T-helper 17 cell (primary cell): ENCODE data around the gene CA6. TPM values are rescaled to one million over a fixed set of nuclear protein-coding genes. Genes with fewer than 3 reads are reported as not detected.
"Not testable (repeated sequence)": the region's sequence is repeated elsewhere in the genome, so short reads cannot be mapped to it uniquely, and the experiment has no call there.

Experiments
- ATAC-seq: fragments of 150-1000 bp; cut with Tn5 transposase; 2 replicates; pipeline ENCODE4 v1.10.0; 2021; ENCODE audit warnings: mild to moderate bottlenecking, moderate library complexity
- DNase-seq, 3 donors: peaks; one replicate each; pipeline versions ENCODE4 v3.0.0 to v3.0.0-alpha.2; 2020 to 2021
- H3K9me3 ChIP-seq: one replicate; pipeline ENCODE4 v1.7.0; 2013; ENCODE audit warnings: low read length, mild to moderate bottlenecking; ENCODE audit not compliant: control insufficient read depth, poor library complexity, severe bottlenecking
- H3K27ac Mint-ChIP-seq: one replicate; pipeline ENCODE4 v1.8.0; 2022; ENCODE audit warnings: mild to moderate bottlenecking, moderate library complexity, mixed read lengths
- H3K27me3 Mint-ChIP-seq: one replicate; pipeline ENCODE4 v1.8.0; 2022; ENCODE audit warnings: mixed read lengths
- H3K36me3 Mint-ChIP-seq: one replicate; pipeline ENCODE4 v1.8.0; 2022; ENCODE audit warnings: low read depth, mixed read lengths
- H3K4me1 Mint-ChIP-seq: one replicate; pipeline ENCODE4 v1.8.0; 2022; ENCODE audit warnings: mild to moderate bottlenecking, mixed read lengths
- H3K4me3 Mint-ChIP-seq: one replicate; pipeline ENCODE4 v1.8.0; 2022; ENCODE audit warnings: mild to moderate bottlenecking, moderate library complexity, mixed read lengths
- total RNA-seq, 4 donors: library from RNA in 2 of 4; stranded (reverse) in 2 of 4; gene quantifications; one replicate each; pipeline ENCODE4 v1.2.3 and lab custom pipeline; 2022 to 2026

The CA6 gene
- total RNA-seq (1 to 10 TPM in 1 of 2 donors, not detected in 1; 1.6 TPM), total RNA-seq (lab: John Stamatoyannopoulos, UW) (0 to 0.08 reads per million in 2 donors)

DNA sequence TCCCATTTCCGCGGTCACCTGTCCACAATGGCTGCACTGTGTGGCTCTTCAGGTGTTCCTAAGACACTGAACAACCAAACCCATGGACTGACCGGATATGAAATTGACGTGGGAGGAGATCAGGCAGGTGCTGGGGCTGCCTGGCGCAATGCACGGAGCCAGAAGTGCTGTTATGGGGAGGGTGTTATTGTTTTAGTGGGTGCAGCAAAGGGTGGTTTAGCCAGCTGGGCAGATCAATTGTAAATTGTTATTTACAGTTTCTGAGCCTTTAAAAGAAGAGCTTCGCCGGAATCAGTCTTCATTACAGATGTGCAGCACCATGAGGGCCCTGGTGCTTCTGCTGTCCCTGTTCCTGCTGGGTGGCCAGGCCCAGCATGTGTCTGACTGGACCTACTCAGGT lies at the start of gene CA6:
Gene CA6 (plus strand): TSS at position 301 of the 400 bp plus-strand sequence. CDS start 19 bp downstream, at position 320.
- no peaks in the 10 kb centered on the region for H3K36me3 Mint-ChIP-seq
- peaks cover 42% of the 10 kb centered on the region for H3K4me1 Mint-ChIP-seq
- no peaks in the 10 kb centered on the region for H3K27me3 Mint-ChIP-seq
- no peak for DNase-seq
- ATAC-seq = no peak
- peak within 1 kb of the TSS; percentile 92 for H3K27ac Mint-ChIP-seq
- H3K9me3 ChIP-seq = no peaks in the 10 kb centered on the region
- H3K4me3 Mint-ChIP-seq = peak within 1 kb of the TSS; percentile 9

DNA sequence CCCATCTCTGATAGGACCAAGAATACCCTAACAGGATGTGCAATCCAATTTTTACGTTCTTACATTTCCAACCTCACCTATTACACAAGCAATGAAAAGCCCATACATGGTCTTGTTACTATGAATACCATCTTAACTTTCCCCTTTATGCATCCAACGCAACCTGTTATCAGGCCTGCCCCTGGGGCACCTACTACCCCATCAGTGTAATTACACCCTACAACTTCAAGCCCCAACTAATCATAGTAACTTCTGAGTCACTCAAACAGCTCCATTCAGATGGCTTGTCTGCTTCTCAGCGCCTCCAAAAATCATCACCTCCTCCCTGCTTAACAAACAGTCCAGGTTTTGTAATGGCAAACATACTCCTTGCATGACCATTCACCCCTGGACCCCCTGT lies 48.9 kb upstream of the CA6 start:
- not testable (repeated sequence) for H3K27ac Mint-ChIP-seq, H3K36me3 Mint-ChIP-seq, DNase-seq, H3K9me3 ChIP-seq, H3K4me3 Mint-ChIP-seq, H3K4me1 Mint-ChIP-seq, ATAC-seq, H3K27me3 Mint-ChIP-seq

GRCh38 chr1:8897505-8897904 lies 48.2 kb upstream of the CA6 start:
- H3K4me1 Mint-ChIP-seq, ATAC-seq, DNase-seq, H3K27ac Mint-ChIP-seq, H3K36me3 Mint-ChIP-seq, H3K9me3 ChIP-seq, H3K4me3 Mint-ChIP-seq, H3K27me3 Mint-ChIP-seq: not testable (repeated sequence)

DNA sequence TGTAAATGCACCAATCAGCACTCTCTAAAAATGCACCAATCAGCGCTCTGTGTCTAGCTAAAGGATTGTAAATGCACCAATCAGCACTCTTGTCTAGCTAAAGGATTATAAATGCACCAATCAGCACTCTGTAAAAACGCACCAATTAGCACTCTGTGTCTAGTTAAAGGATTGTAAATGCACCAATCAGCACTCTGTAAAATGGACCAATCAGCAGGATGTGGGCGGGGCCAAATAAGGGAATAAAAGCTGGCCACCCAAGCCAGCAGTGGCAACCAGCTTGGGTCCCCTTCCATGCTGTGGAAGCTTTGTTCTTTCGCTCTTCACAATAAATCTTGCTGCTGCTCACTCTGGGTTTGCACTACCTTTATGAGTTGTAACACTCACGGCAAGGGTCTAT lies 47.2 kb upstream of the CA6 start:
- not testable (repeated sequence) for H3K27me3 Mint-ChIP-seq, H3K9me3 ChIP-seq, DNase-seq, H3K4me3 Mint-ChIP-seq, H3K36me3 Mint-ChIP-seq, ATAC-seq
- Mint-ChIP-seq H3K4me1 (peaks cover 12% of the 10 kb centered on the region), H3K27ac (peak overlapping the region; percentile 99)

- Mint-ChIP-seq H3K4me1 (peaks cover 12% of the 10 kb centered on the region), H3K27ac (peak overlapping the region; percentile 99), H3K4me3 (no peak overlapping the region), H3K36me3 (no peaks in the 10 kb centered on the region), H3K27me3 (no peaks in the 10 kb centered on the region)
- no peaks in the 10 kb centered on the region for H3K9me3 ChIP-seq
- no peak for DNase-seq
- ATAC-seq = no peak
These were observed 46.6 kb upstream of the CA6 start for GRCh38 chr1:8899046-8899445.

- not testable (repeated sequence) for DNase-seq, ATAC-seq, H3K27me3 Mint-ChIP-seq, H3K36me3 Mint-ChIP-seq, H3K4me3 Mint-ChIP-seq, H3K9me3 ChIP-seq
- peak overlapping the region; percentile 99 for H3K27ac Mint-ChIP-seq
- H3K4me1 Mint-ChIP-seq = peaks cover 15% of the 10 kb centered on the region
These were observed 45.0 kb upstream of the CA6 start for GRCh38 chr1:8900684-8901083.

- Mint-ChIP-seq H3K27ac (peak overlapping the region; percentile 61), H3K4me1 (peaks cover 18% of the 10 kb centered on the region)
These were observed 42.9 kb upstream of the CA6 start for GRCh38 chr1:8902765-8903164.

GRCh38 chr1:8903410-8903809 lies 42.3 kb upstream of the CA6 start:
- peaks cover 20% of the 10 kb centered on the region for H3K4me1 Mint-ChIP-seq
- no peaks in the 10 kb centered on the region for H3K9me3 ChIP-seq
- no peak overlapping the region for H3K4me3 Mint-ChIP-seq
- DNase-seq (no peak), ATAC-seq (no peak)
- no peaks in the 10 kb centered on the region for H3K36me3 Mint-ChIP-seq
- no peak overlapping the region for H3K27ac Mint-ChIP-seq
- no peaks in the 10 kb centered on the region for H3K27me3 Mint-ChIP-seq

More at GRCh38 chr1:8902765-8903164, 42.9 kb upstream of the CA6 start:
- DNase-seq = no peak
- no peaks in the 10 kb centered on the region for H3K27me3 Mint-ChIP-seq
- H3K36me3 Mint-ChIP-seq = no peaks in the 10 kb centered on the region
- no peak overlapping the region for H3K4me3 Mint-ChIP-seq
- no peak for ATAC-seq
- no peaks in the 10 kb centered on the region for H3K9me3 ChIP-seq

DNA sequence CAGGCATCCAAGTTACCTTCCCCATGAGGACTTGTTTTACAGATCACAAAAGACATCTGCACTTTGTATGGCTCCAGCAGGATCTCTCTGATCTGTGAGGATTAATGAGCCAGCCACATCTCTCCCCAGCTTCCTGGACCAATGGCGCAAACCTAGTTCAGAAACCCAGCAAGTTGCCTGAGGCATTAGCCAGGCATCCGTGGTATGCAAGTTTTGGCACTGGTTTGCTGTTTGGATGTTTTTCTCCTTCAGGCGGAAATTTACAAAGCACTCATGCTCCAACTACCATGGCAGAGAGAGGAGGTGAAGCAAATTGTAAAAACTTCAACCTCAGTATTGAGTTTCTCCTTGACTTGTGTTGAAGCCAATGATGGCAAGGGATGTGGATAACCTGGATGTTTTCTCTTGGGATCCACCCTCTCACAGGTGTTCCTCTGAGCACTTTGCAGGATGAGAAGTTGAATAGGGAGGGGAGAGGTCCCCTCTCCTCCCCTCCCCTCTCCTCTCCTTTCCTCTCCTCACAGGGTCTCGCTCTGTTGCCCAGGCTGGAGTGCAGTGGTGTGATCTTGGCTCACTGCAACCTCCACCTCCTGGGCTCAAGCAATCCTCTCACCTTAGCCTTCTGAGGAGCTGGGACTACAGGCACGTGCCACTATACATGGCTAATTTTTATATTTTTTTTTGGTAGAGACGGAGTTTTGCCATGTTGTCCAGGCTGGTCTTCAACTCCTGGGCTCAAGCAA lies 41.6 kb upstream of the CA6 start:
- H3K4me1 Mint-ChIP-seq = peaks cover 19% of the 10 kb centered on the region
- H3K27me3 Mint-ChIP-seq = no peaks in the 10 kb centered on the region
- H3K27ac Mint-ChIP-seq = no peak overlapping the region
- H3K9me3 ChIP-seq = no peaks in the 10 kb centered on the region
- no peaks in the 10 kb centered on the region for H3K36me3 Mint-ChIP-seq
- no peak for ATAC-seq
- DNase-seq = no peak
- no peak overlapping the region for H3K4me3 Mint-ChIP-seq

DNA sequence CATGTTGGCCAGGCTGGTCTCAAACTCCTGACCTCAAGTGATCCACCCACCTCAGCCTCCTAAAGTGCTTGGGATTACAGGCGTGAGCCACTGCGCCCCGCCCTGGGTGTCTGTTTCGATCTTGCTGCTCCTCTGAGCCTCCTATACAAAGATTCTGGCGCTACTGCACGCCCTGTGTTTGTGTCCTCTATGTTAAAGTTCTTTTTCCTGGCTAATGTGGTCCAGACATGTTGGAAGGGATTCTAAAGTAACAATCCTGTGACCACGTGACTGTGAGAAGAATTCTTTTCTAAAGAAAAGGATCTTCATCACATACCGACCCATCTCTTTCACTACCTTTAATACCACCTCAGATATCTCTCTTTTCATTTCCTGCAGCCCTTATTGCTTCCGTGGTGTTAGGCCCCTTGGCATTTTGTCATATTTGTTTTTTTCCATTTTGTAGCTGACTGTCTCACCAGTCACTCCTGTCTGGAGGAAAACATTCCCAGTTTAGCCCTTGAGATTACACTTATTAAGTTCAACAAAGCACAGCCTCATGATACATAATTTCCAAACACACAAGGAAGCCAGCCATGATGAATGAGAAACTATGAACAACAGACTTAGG lies 40.0 kb upstream of the CA6 start:
- no peak for DNase-seq
- no peak overlapping the region for H3K4me3 Mint-ChIP-seq
- no peak for ATAC-seq
- peaks cover 16% of the 10 kb centered on the region for H3K4me1 Mint-ChIP-seq
- H3K36me3 Mint-ChIP-seq = peaks cover 3% of the 10 kb centered on the region
- H3K9me3 ChIP-seq = no peaks in the 10 kb centered on the region
- H3K27ac Mint-ChIP-seq = peak overlapping the region; percentile 75
- no peaks in the 10 kb centered on the region for H3K27me3 Mint-ChIP-seq

- peak overlapping the region; percentile 29 for H3K27ac Mint-ChIP-seq
- H3K9me3 ChIP-seq = no peaks in the 10 kb centered on the region
- no peak overlapping the region for H3K4me3 Mint-ChIP-seq
- H3K27me3 Mint-ChIP-seq = no peaks in the 10 kb centered on the region
- DNase-seq = no peak
- no peak for ATAC-seq
- H3K4me1 Mint-ChIP-seq = peaks cover 13% of the 10 kb centered on the region
- peaks cover 3% of the 10 kb centered on the region for H3K36me3 Mint-ChIP-seq
These were observed 37.1 kb upstream of the CA6 start for GRCh38 chr1:8908388-8909151.

DNA sequence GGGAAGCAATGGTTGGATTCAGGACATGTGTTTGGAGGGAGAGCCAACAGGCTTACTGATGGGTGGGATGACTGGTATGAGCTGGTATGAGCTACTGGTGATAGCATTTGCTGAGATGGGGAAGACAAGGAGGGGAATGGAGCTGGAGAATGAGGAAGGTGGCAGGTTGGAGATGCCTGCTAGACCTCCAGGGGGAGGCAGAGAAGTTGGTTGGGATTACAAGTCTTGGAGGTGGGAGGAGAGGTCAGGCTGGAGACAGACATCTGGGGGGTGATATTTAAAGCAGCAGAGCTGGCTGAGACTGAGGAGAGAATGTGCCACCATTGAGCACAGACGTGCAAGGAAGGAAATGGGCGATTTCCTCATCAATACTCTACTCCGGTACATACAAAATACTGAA lies 35.3 kb upstream of the CA6 start:
- DNase-seq (no peak), ATAC-seq (no peak)
- Mint-ChIP-seq H3K36me3 (peaks cover 3% of the 10 kb centered on the region), H3K4me3 (no peak overlapping the region), H3K27me3 (no peaks in the 10 kb centered on the region), H3K27ac (no peak overlapping the region), H3K4me1 (peaks cover 13% of the 10 kb centered on the region)
- H3K9me3 ChIP-seq = no peaks in the 10 kb centered on the region

- Mint-ChIP-seq H3K4me3 (no peak overlapping the region), H3K36me3 (peaks cover 3% of the 10 kb centered on the region), H3K27ac (no peak overlapping the region), H3K4me1 (peaks cover 8% of the 10 kb centered on the region), H3K27me3 (no peaks in the 10 kb centered on the region)
- no peaks in the 10 kb centered on the region for H3K9me3 ChIP-seq
- no peak for DNase-seq
- ATAC-seq = no peak
These were observed 34.8 kb upstream of the CA6 start for GRCh38 chr1:8910914-8911313.
